Right renal pelvis (tissue), 4 donors: ENCODE results near the gene PLCH2. TPM values are rescaled to one million over a fixed set of nuclear protein-coding genes. Genes with fewer than 3 reads are reported as not detected.
"Not testable (repeated sequence)": the region's sequence is repeated elsewhere in the genome, so short reads cannot be mapped to it uniquely, and the experiment has no call there.

Source experiments
- DNase-seq, 4 donors: peaks; one replicate each; pipeline ENCODE4 v3.0.0-alpha.2; 2013; ENCODE audit warnings: low read depth in 4 of 4, low spot score in 3 of 4, missing footprints in 1 of 4
- polyA plus RNA-seq, 4 donors: library from polyadenylated mRNA; unstranded; fragments of 120-200 nt; gene quantifications; one replicate each; pipeline ENCODE4 v1.2.1, GENCODE V29; 2013; ENCODE audit not compliant: insufficient read length in 4 of 4

Gene PLCH2
- polyA plus RNA-seq, 4 donors: 0.86 to 2.4 (median 1.4) TPM

DNA sequence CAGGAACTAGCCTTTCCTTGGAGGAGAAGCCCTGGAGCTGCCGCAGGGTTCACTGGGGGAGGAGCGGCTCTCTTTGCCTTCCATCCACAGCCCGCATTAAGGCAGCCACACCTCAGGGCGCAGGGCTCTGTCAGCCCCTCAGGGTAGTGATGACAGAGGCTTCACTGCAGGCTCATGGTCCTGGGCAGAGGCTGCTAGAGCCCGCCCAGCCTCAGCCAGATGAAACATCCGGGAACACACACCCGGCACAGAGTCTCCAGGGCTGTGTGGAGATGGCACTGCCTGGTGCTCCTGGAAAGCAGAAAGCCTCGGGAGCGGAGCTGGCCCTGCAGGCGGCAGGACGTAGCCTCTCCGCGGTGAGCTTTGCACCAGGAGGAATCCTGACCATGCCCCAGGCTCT lies 34.3 kb upstream of the PLCH2 start:
- no peak for DNase-seq

GRCh38 chr1:2442661-2443060 lies 33.4 kb upstream of the PLCH2 start:
- DNase-seq: no peak

GRCh38 chr1:2443277-2444137 lies 32.6 kb upstream of the PLCH2 start:
- no peak for DNase-seq

GRCh38 chr1:2444138-2444591 lies 31.9 kb upstream of the PLCH2 start:
- DNase-seq: no peak

GRCh38 chr1:2445162-2445822 lies 30.8 kb upstream of the PLCH2 start:
- DNase-seq: no peak

GRCh38 chr1:2445823-2446215 lies 30.3 kb upstream of the PLCH2 start:
- no peak for DNase-seq

DNA sequence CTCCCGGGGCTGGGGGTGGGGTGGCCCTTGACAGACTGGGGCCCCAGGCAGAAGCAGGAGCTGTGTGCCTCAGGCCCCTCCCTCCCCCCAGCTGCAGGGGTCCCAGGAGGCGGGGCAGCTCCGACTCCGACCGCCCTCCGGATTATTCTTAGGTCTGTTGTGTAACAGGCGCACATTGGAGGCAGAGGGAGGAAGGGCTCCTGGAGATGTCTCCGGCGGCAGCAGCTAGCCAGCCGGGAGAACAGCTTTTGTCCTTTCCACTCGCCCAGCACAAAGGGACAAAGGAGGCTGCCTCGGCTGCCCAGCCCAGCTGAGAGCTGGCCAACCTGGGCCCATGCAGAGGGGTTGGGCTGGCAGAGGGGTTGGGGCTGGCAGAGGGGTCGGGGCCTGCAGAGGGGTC lies 29.7 kb upstream of the PLCH2 start:
- no peak for DNase-seq

- DNase-seq: no peak
These were observed 29.2 kb upstream of the PLCH2 start for GRCh38 chr1:2446861-2447260.

DNA sequence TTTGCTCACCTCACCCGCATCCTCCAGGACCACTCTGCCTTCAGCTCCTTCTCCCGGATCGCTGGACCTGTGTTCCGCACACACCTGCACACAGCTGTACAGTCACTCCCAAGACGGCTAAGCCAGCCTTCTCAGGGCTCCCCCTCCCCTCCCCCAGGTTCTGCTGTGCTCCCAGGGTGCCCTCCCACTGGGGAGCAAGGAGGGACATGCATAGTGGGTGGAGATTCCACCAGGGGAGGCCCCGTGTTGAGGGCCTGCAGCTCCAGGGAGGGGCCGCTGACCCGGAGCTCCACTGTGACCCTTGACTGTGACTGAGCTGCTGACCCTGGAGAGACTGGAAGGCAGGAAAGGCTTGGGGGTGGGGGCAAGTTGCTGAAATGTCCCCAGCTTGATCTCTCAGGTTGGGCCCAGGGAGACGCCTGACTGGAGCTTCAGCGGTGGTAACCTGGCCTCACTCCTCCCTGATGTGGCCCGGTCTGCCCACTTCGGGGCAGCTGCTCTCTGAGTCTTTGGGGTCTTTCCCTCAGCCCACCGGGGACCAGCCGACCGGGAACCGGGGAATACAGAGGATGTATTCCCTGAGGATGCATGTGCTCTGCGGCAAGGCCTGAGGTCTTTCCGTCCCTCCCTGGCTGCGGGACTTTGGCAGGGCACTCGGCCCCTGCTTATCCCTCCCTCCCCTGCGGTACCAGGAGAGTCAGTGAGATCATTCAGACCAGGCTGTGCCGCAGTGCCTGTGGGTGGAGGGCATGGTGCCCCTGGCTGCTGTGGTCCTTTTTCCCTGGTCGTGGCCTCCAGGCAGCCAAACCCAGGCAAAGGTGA lies 28.6 kb upstream of the PLCH2 start:
- no peak for DNase-seq

- DNase-seq: no peak
These were observed 28.0 kb upstream of the PLCH2 start for GRCh38 chr1:2448098-2448445.

DNA sequence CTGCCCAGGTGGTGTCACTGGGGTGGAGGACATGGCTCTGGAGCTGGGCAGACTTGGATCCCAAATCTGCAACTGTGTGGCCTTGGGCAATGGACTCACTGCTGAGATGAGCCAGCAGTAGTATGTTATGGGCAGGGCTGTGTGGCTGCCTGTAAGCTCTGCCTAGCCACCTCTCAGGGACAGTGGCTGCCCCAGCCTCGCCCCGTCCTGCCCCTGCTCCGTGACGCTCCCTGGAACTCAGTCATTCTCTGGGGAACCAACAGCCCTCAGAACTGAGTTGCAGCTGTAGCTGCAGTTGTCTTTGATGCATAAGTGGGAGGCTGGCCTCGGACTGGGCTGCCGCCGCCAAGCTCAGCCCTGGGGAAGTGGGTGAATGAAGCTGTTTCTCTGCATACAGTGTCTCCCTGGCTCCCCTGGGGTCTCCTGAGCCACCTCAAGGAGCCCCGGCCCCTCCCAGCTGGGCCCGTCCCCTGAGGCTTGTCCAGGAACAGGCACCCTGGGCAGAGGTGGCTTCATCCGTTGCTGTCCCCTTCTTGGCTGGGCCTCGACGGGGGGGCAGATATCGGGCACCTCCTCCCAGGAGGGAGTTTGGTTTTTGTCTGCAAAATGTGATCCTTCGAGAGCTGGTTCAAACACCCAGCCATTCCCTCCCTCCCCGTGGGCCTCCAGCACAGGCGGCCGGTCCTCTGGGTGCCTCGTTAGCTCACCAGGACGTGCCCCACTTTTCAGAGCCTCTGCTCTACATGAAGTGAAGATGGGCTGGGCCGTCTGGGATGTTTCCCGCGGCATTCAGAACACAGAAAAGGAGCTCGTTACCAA lies 26.2 kb upstream of the PLCH2 start:
- DNase-seq: no peak

GRCh38 chr1:2451741-2452140 lies 24.3 kb upstream of the PLCH2 start:
- no peak for DNase-seq

DNA sequence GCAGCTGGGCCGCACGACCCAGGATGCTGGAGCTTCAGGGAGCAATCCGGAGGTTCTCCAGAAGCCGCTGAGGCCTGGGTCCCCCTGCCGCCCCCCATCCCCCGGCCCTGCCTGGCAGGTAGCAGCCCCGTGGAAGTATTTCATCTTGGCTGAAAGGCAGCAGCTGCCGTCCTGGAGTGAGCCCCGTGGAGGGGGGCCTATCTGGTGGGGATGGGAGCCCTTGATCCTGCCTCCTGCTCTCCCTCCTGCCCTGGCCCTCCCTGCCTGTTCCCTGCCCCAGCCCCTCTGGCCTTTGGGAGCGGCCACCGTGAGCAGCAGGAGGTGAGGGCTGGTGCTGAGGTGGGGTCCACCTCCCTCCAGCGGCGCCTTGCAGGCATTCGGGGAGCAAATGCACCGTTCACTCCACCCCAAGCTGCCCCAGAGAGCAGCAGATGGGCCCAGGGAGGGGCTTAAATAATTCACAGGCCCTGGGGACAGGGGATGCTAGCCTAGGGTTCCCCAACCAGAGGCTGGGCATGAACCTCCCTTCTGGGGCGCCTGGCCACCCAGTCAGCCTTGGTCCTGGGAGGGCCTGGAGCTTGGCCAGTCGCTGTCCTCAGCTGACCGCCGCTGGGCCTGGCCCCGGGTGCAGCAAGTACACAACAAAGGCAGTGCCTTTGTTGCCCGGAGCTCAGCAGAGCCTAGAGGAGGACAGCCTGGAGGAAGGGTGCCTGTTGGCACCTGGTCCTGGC lies 23.7 kb upstream of the PLCH2 start:
- DNase-seq: no peak

- no peak for DNase-seq
These were observed 23.2 kb upstream of the PLCH2 start for GRCh38 chr1:2452932-2453315.

DNA sequence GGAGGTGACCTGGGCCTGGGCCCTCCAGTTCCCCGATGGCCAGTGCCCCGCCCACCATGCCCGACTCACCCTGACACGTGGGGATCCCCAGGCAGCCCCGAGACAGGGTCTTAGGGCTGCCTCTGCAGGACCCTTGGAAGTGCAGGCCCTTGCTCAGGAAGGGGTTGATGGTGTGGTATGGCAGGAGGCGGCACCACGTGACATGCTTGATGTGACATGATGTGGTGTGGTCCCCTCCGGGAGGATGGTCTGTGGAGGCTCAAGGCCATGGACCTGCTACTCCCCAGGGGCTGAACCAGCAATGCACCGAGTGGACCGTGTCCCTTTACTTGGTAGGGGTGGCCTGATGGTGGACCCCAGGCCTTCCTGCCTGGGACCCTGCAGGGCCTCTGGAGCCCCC lies 21.9 kb upstream of the PLCH2 start:
- no peak for DNase-seq

GRCh38 chr1:2455757-2456156 lies 20.3 kb upstream of the PLCH2 start:
- no peak for DNase-seq

DNA sequence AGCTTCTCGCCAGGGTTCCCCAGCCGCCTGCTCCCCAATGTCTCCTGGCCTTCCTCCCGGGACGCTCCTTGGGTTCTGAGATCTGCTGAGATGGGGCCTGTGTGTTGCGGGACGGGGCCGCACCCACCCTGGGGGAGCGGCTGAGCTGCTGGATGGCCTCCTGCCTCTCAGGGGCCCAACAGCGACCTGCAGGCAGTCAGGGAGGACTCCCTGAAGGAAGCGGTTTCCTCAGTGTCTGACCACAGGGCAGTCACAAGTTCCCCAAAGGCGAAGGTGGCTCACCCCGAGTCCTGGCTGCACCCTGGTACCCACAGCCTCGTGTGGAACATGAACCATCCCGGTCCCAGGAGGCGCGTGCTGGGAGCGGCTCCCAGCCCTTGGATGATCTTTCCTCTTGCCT lies 18.6 kb upstream of the PLCH2 start:
- no peak for DNase-seq

DNA sequence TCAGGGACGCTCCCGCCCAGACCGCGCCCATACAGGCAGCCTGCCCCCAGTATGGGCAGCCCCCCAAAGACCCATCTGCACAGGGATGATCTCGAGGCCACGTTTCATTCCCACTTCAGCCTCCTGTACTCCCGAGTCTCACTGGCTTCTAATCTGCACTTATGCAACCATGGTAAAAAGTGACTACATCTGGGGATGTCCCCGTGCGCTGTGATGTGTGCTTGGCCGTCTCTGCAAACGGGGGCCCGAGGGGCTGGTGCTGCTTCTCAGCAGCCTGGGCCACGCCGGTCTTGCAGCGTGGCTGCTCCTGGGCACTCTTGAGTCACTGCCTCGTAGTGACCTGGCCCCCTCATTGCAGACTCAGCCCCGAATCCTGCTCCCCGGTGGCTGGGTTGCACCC lies 17.4 kb upstream of the PLCH2 start:
- DNase-seq: no peak

DNA sequence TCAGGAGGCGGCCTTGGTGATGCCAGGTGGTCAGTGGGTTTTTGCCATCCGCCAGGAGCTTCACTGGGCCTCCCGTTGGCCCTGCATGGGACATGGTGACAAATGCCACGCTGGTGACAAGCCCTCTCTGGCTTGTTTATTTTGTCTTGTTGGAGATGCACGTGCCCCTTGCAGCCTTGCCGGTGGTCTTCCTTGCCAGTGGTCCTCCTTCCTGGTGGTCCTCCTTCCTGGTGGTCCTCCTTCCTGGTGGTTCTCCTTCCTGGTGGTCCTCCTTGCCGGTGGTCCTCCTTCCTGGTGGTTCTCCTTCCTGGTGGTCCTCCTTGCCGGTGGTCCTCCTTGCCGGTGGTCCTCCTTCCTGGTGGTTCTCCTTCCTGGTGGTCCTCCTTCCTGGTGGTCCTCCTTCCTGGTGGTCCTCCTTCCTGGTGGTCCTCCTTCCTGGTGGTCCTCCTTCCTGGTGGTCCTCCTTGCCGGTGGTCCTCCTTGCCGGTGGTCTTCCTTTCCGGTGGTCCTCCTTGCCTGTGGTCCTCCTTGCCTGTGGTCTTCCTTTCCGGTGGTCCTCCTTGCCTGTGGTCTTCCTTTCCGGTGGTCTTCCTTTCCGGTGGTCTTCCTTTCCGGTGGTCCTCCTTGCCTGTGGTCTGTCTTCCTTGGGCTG lies 16.9 kb upstream of the PLCH2 start:
- not testable (repeated sequence) for DNase-seq
